ENCODE results near the gene OR52L1. TPM values are rescaled to one million over a fixed set of nuclear protein-coding genes. Genes with fewer than 3 reads are reported as not detected.
"Not testable (repeated sequence)": the region's sequence is repeated elsewhere in the genome, so short reads cannot be mapped to it uniquely, and the experiment has no call there.

OR52L1 gene
- total RNA-seq, 4 donors from 2014 or later: not detected

- Histone ChIP-seq H3K4me1 (no peaks in the 10 kb centered on the region), H3K36me3 (no peaks in the 10 kb centered on the region), H3K27me3 (no peaks in the 10 kb centered on the region), H3K9me3 (no peaks in the 10 kb centered on the region), H3K27ac (no peak overlapping the region), H3K4me3 (no peak overlapping the region)
- TF ChIP-seq CTCF (IDR thresholded peaks at IDR 0.05) (no peak), POLR2A (IDR thresholded peaks at IDR 0.05) (no peak)
- DNase-seq: no peak
- intact Hi-C loops (cut with DNase I; ENCODE audit: low total_unique reads): no loop called here
These were observed 13.3 kb downstream of the OR52L1 start for GRCh38 chr11:5973530-5973929.

- no peak within 1 kb of the TSS for H3K4me3 ChIP-seq
- no peaks in the 10 kb centered on the region for H3K27me3 ChIP-seq
- no peaks in the 10 kb centered on the region for H3K4me1 ChIP-seq
- no peak within 1 kb of the TSS for H3K27ac ChIP-seq
- intact Hi-C loops (cut with DNase I; ENCODE audit: low total_unique reads): no loop called here
- H3K9me3 ChIP-seq: peaks cover 0 to 5% of the 10 kb centered on the region in 2 donors
- TF ChIP-seq POLR2A (IDR thresholded peaks at IDR 0.05) (no peak), CTCF (IDR thresholded peaks at IDR 0.05) (no peak)
- no peak for DNase-seq
- no peaks in the 10 kb centered on the region for H3K36me3 ChIP-seq
These were observed 18.4 kb downstream of the OR52L1 start, which contains the start of gene OR56A5 for GRCh38 chr11:5968394-5968793. OR56A5 (minus strand) TSS chr11:5968494; CDS start chr11:5968494, 0 bp downstream.

GRCh38 chr11:5967708-5968107, 19.1 kb downstream of the OR52L1 start:
- H3K9me3 ChIP-seq: peaks cover 0 to 5% of the 10 kb centered on the region in 2 donors
- H3K36me3 ChIP-seq: no peaks in the 10 kb centered on the region
- H3K4me1 ChIP-seq: no peaks in the 10 kb centered on the region
- H3K4me3 ChIP-seq: no peak overlapping the region
- H3K27me3 ChIP-seq: no peaks in the 10 kb centered on the region
- intact Hi-C loops (cut with DNase I; ENCODE audit: low total_unique reads): no loop called here
- no peak overlapping the region for H3K27ac ChIP-seq
- DNase-seq: no peak
- TF ChIP-seq CTCF (IDR thresholded peaks at IDR 0.05) (no peak), POLR2A (IDR thresholded peaks at IDR 0.05) (no peak)

GRCh38 chr11:5966958-5967357, 19.8 kb downstream of the OR52L1 start:
- Histone ChIP-seq H3K4me3 (no peak overlapping the region), H3K27me3 (no peaks in the 10 kb centered on the region), H3K9me3 (peaks cover 0 to 5% of the 10 kb centered on the region in 2 donors), H3K36me3 (no peaks in the 10 kb centered on the region), H3K27ac (no peak overlapping the region), H3K4me1 (no peaks in the 10 kb centered on the region)
- intact Hi-C loops (cut with DNase I; ENCODE audit: low total_unique reads): no loop called here
- no peak for DNase-seq
- TF ChIP-seq POLR2A (IDR thresholded peaks at IDR 0.05): no peak
- no peak for TF ChIP-seq CTCF (IDR thresholded peaks at IDR 0.05)

GRCh38 chr11:5960704-5961320, 26.0 kb downstream of the OR52L1 start:
- H3K36me3 ChIP-seq; H3K27ac ChIP-seq; DNase-seq; H3K4me1 ChIP-seq; intact Hi-C loops (cut with DNase I; ENCODE audit: low total_unique reads); H3K9me3 ChIP-seq; H3K27me3 ChIP-seq; H3K4me3 ChIP-seq: not testable (repeated sequence)

- H3K9me3 ChIP-seq: no peaks in the 10 kb centered on the region
- H3K4me1 ChIP-seq: no peaks in the 10 kb centered on the region
- intact Hi-C loops (cut with DNase I; ENCODE audit: low total_unique reads): no loop called here
These were observed 31.2 kb downstream of the OR52L1 start for GRCh38 chr11:5955586-5955985.

More at GRCh38 chr11:5955586-5955985, 31.2 kb downstream of the OR52L1 start:
- H3K27me3 ChIP-seq: no peaks in the 10 kb centered on the region
- no peaks in the 10 kb centered on the region for H3K36me3 ChIP-seq
- no peak for DNase-seq
- no peak overlapping the region for H3K4me3 ChIP-seq
- no peak for TF ChIP-seq POLR2A (IDR thresholded peaks at IDR 0.05)
- no peak for TF ChIP-seq CTCF (IDR thresholded peaks at IDR 0.05)
- no peak overlapping the region for H3K27ac ChIP-seq

All from uterus (tissue), 4 donors.